CD4-positive, alpha-beta T cell treated with Interleukin-17A for 4 hours (primary cell): ENCODE measurements around the gene S1PR2.
"Not testable (repeated sequence)": the region's sequence is repeated elsewhere in the genome, so short reads cannot be mapped to it uniquely, and the experiment has no call there.

Experiments
- DNase-seq: peaks from one replicate; pipeline ENCODE4 v3.0.0-alpha.2; 2020; ENCODE audit warnings: mixed read lengths

S1PR2 gene

DNA sequence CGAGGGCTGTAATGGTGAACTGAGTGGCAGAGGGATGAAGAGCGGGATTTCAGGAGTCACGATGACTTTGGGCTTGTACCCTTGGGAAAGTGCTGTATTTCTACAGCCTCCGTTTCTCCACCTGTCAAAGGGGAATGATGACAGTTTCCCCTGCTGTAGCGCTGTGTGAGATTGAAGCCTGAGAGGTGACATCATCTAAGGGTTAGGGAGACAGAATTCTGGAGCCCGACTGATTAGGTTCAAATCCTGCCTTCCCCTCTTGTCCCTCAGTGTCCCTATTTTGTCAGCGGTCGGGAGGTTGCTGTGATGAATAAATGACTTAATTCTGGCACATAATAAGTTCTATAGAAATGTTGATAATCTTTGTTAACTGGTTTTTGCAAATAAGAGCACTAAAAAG is 21.6 kb upstream of the S1PR2 start:
- DNase-seq, result no peak

DNA sequence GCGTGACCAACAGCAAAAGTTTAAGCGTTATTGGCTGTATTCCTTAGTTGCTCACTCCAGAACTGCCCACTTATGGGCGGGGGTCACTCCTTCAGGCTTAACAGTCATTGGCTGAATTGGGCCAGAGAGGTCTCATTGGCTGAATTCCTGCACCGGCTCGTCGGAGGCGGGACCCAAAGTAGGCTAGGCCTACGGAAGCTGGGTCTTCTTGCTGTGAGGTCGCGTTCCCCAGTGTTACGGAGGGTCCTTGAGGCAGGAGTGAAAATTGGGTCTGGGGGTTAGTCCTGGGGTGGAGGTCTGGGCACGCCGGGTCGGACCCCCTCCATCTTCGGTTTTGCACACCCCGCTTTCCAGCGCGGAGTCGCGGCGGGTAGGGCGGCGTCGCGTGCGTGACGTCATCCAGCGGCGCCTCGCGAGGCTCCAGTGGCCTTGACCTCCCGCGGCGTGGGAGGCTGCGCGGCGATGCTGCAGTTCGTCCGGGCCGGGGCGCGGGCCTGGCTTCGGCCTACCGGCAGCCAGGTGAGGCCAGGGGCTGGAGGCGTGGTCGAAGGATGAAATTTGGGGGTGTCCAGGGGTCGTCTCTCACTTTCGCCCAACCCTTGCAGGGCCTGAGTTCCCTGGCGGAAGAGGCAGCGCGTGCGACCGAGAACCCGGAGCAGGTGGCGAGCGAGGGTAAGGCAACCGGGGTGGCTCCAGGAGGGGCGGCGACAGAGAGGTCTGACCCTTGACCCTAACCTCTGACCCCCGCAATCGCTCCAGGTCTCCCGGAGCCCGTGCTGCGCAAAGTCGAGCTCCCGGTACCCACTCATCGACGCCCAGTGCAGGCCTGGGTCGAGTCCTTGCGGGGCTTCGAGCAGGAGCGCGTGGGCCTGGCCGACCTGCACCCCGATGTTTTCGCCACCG is 20.9 kb upstream of the S1PR2 start, which contains the start of gene MRPL4:
Gene MRPL4, plus strand, starts transcription at position 423 of the 903 bp plus-strand sequence. Its CDS starts 40 bp downstream, at position 463.
- peak; percentile 98 for DNase-seq

DNA sequence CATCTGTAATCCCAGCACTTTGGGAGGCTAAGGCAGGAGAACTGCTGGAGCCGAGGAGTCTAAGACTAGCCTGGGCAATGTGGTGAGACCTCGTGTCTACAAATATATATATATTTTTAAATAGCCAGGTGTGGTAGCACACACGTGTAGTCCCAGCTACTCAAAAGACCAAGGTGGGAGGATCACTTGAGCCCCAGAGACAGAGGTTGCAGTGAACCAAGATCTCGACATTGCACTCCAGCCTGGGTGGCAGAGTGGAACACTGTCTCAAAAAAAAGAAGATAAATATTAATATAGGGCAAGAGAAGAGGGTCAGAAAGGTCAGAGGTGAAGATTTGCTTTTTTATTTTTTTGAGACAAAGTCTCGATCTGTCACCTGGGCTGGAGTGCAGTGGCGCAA is 15.4 kb upstream of the S1PR2 start:
- no peak for DNase-seq

DNA sequence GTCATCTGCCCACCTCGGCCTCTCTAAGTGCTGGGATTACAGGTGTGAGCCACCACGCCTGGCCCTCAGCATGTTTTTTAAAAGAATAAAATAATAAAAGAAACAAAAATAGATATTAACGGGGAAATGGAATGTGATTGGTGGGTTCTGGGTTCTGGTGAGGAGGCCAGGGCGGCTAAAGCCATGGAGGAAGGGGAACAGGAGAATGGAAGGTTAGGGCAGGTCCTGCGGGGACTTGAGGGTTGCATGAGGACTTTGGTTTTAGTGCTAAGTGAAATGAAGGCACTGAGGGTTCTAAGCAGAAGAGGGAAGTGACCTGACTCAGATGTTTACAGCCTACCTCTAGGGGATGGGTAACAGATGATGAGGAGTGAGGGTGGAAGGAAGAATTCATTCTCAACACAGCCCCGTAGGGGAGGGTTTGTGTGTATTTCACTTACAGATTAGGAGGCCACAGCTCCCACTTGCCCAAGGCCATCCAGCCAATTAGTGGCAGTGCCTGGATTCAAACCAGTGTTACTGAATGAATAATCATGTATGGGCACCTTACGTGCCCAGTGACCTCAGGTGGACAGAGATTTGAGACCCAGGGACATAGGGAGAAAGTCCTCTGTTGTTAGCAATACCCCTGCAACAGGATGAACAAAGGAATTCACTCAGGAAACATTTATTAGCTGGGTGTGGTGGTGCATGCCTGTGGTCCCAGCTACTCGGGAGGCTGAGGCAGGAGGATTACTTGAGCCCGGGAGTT is 14.2 kb upstream of the S1PR2 start:
- DNase-seq, result no peak

DNA sequence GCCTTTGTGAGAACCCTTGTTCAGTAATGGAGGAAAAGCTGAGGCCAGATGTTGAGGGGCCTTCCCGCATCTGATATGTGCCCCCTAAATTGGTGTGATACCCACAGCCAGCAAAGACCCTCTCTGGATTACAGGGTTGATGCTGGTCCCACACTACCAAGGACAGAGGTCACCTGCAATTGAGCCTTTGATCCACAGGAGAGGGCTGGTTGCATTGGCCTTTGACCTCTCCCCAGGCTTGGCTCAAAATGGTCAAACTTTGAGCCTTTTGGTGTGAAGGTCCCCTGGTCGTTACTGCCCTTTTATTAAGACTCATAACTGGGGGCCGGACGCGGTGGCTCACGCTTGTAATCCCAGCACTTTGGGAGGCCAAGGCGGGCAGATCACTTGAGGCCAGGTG is 12.5 kb upstream of the S1PR2 start:
- no peak for DNase-seq

DNA sequence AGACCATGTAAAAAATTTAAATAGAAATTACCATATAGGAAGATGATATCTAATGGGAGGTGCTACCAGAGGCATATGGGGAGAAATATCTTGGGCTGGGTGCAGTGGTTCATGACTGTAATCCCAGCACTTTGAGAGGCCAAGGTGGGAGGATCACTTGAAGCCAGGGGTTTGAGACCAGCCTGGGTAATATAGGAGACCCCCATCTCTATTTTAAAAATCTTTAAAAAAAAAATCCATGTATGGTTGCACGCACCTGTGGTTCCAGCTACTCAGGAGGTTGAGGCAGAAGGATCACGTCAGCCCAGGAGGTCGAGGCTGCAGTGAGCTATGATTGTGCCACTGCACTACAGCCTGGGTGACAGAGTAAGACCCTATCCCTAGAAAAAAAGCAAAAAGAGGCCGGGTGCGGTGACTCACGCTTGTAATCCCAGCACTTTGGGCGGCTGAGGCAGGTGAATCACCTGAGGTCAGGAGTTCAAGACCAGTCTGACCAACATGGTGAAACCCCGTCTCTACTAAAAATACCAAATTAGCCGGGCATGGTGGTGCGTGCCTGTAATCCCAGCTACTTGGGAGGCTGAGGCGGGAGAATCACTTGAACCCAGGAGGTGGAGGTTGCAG is 10.8 kb upstream of the S1PR2 start:
- not testable (repeated sequence) for DNase-seq

DNA sequence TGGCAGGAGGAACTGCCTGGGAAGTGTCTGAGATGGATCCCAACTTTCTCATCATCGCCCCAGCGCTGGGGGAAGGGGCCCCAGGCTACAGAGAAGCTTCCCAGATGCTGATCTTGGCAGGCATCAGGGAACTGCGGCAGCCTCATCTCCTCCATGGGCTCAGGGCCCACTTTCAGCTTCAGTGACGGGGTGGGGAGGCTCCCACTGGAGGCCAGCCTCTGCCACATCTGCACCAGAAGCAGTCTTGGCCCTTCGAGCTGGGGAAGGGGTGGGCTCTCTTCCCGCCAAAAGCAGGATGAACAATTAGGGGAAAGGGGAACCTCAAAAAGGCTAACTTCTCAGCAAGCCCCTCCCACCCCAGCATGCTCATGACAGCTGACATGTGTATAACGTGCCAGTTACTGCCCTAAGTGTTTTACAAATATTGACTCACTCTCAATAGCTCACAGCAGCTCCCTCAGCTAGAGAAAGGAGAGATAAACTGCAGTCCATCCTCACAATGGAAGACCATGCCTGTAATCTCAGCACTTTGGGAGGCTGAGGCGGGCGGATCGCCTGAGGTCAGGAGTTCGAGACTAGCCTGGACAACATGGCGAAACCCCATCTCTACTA is 7.1 kb upstream of the S1PR2 start:
- DNase-seq, result no peak

DNA sequence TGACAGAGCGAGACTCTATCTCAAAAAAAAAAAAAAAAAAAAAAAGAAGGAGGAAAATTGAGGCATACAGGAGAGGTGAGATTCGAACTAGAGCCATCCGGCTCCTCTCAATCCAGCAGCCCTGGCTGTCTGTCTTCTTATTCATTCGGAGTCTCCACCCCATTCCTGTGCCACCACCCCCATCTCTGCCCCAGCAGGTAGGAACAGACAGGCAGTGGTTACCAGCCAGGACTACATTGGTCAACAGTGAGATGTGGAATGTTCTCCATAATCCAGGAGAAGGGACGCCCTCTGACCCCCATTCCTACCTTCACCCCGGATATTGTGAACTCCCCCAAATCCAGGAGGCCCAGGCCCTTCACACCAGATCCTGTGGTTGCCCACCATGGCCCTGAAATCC is 6.6 kb upstream of the S1PR2 start:
- no peak for DNase-seq

DNA sequence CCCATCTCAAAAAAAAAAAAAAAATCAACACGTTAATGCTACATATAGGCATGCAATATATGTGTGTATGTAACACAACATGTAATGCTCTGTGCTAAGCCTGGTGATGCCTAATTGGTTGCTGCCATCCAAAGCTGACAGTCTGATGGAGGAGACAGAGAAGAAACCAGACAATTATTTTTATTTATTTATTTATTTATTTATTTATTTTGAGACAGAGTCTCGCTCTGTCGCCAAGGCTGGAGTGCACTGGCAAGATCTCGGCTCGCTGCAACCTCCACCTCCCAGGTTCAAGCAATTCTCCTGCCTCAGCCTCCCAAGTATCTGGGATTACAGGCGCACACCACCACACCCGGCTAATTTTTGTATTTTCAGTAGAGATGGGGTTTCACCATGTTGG is 4.3 kb upstream of the S1PR2 start:
- DNase-seq, result not testable (repeated sequence)

DNA sequence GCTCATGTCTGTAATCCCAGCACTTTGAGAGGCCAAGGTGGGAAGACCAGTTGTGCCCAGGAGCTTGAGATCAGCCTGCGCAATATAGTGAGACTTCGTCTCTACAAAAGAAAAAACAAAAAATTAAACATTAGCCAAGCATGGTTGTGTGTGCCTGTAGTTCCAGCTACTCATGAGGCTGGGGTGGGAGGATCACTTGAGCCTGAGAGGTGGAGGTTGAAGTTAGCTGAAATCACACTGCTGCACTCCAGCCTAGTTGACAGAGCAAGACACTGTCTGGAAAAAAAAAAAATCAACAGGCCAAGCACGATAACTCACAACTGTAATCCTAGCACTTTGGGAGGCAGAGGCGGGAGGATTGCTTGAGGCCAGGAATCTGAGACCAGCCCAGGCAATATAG is 3.9 kb upstream of the S1PR2 start:
- no peak for DNase-seq

DNA sequence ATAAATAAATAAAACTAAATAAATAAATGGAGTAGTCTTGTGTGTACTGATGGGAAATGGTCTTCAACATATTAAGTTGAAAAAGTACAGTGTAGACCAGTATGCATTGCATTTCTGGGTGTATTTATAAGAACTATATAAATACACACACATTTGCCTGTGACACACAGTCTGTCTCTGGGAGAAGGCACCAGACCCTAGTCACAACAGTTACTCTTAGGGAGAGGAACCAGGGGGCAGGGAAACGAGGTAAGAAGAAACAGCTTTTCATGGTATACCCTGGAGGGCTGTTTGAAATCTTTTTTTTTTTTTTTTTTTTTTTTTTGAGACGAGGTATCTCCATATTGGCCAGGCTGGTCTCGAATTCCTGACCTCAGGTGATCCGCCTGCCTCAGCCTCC is 2.8 kb upstream of the S1PR2 start:
- no peak for DNase-seq

DNA sequence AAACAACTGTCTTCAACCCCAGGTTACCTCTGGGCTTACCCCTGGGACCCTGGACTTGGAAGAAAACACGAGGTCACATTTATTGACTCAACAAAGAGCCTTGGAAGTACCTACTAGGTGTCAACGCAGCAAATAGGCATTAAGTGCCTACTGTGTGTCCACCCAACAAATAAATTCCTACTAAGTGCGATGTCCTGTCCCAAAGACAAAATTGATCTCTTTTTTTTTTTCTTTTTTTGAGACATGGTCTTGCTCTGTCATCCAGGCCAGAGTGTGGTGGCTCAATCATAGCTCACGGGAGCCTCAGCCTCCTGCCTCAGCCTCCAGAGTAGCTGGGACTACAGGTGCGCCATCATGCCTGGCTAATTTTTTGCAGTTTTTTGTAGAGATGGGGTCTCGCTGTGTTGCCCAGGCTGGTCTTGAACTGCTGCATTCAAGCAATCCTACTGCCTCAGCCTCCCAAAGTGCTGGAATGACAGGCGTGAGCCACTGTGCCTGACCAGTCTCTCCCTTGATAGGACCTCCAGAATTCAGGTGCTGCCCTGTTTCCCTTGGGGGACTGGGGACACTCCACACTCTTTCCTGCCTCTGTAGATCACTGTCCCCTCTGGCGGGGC is 589 bp upstream of the S1PR2 start:
- no peak for DNase-seq

DNA sequence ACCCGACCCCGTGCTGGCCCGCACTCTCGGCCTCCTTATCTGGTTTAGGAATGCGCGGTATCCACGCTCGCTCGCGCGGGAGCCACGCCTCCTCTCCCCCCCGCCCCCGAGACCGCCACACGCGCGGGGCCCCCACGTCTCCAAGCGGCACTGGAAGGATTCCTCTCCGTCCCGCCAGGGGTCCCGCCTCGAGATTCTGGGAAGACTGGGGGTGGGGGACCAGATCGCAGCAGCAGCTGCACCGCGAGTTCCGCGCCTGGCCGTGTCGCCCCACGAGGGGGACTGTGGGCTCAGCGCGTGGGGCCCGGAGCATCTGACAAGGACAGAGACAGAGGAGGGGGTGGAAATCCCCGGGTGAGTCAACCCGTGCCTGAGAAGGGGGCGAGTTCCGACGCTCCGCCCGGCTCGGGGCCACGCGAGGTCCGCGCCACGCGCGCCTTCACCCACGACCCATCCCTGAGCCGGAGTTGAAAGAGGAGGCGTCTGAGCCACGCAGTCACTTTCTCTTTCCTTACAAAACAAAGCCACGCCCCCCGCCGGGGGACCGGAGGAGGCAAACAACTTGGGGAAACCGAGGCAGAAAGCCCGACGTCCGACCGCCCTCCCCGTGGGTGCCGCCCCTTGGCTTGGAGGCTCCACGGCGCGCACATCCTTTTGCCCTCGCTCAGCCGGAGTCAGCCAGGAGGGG is 814 bp downstream of the S1PR2 start:
- DNase-seq, result peak; percentile 76

DNA sequence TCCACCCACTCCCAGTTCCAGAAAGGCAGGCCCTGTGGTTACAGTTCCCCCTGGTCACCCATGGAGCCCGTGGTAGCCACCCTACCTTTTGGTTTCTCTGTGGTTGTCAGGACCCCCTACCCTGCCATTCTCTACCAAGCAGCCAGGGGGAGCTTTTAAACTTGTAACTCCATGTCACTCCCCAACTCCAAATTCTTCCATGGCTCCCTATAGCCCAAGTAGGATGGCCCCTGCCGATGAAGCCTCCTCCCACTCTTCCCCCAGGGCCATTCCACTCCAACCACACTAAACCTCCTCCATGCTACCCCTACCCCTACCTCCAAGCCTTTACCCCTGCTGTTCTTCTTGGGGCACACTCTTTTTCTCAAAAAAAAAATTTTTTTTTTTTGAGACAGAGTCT is 2.2 kb downstream of the S1PR2 start:
- peak; percentile 62 for DNase-seq

DNA sequence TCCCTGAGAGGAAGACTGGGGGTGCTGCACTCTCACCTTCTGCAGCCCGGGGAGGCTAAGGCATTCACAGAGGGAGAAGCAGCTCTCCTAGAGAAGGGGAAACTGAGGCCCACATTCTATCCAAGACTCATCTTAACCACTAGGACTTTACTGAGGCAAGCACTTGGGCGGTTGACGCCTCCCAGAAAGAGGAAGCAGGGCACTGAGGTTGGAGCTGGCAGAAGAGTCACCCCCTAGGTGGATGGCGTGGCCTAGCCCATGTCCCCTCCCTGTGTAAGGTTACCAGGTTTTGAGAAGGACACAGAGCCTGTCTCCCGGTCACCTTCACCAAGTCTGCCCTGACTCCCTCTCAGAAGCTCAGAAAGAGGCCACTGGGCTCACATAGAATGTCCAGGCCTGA is 2.7 kb downstream of the S1PR2 start:
- no peak for DNase-seq

DNA sequence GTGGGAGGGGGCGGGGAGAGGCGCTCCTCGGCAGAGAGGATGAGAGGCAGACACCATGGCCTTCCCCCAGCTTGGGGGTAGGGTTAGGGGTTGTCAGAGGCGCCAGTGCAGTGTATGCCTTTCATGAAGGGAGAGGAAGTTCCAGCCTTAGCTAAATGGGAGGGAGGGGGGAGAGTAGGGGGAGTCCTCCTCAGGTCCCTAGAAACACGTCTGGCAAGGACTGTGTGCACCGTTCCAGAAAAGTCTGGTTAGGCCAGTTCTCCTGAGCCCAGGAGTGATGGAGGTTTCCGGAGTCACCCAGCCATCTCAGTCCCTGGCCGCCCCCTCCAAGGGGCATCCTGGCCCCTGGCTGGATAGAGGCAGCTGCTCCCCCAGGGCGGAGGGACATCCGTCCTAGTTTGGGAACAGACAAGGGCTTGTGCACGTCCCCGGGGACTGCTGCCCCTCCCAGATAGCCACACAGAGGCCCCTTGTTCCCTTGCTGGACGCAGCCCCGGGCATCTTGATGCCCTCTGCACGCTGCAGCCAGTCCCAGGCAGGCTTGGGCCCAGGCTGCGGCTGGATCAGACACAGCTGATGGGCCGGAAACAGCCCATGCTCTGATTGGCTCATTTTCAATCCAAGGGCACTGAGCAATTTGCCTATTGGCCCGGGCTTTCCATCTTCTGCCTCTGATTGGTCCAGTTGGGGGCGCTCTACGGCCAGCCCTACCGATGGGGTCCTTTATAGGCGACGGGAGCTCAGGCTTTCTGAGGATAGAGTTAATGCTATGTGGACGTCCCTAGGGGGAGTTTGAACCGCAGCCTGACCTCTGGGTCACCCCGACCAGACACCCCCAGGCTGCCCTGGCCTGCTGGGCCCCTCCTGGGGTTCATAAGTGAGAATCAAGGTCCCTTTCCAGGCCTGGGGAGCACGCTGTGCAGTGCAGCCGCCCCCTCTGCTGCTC is 3.8 kb downstream of the S1PR2 start:
- no peak for DNase-seq

DNA sequence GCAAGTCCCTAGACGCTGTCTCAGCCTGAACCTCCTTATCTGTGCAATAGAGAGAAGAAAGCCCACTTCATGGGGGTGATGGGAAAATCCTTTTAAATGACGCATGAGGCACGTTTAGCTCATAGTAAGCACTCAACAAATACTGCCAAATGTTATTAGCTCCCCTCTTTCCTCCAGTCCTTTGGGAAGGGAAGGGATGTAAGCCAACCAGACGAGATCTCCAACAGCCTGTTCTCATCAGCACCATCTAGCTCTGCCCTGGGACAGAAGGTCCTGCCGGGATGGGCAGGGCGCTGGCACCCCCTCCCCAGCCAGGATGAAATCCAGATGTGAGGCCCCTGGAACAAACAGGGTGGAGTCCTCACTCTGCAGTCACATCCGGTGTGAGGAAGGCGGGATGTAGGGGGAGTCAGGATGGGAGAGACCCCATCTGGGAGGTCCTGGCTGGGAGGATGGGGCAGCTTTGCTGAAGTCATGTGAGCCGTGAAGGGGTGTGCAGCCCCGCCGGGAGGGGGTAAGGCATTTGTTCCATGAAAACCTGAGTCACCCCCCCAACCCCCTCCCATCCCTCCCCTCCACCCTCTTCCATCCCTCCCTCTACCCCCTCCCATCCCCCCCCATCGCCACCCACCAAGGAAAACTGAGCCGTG is 4.6 kb downstream of the S1PR2 start:
- no peak for DNase-seq

DNA sequence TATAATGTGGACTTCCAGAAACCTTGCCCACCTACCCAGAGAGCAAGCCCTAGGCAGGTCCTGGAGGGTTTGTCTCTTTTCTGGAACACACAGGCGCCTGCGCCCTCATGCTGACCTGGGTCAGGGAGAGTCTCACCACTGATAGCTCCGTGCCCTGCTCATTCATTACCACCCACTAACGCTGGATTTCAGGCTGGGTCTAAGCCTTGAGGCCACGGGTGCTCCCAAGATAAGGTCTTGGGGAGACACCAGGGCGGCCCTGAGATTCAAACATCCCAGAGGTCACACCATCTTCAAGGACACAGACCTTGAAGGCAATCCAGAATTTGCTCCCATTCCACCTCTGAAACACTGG is 5.1 kb downstream of the S1PR2 start:
- no peak for DNase-seq

DNA sequence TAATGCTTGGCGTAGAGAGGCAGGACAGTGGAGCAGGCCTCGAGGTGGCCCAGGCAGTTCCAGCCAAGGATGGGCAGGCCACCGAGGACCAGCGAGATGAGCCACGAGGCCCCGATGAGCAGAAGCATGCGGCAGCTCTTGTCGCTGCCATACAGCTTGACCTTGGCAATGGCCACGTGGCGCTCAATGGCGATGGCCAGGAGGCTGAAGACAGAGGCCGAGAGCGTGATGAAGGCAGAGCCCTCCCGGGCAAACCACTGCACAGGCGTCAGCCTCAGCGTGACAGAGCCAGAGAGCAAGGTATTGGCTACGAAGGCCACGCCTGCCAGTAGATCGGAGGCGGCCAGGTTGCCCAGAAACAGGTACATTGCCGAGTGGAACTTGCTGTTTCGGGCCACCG is 6.8 kb downstream of the S1PR2 start:
- DNase-seq, result no peak

DNA sequence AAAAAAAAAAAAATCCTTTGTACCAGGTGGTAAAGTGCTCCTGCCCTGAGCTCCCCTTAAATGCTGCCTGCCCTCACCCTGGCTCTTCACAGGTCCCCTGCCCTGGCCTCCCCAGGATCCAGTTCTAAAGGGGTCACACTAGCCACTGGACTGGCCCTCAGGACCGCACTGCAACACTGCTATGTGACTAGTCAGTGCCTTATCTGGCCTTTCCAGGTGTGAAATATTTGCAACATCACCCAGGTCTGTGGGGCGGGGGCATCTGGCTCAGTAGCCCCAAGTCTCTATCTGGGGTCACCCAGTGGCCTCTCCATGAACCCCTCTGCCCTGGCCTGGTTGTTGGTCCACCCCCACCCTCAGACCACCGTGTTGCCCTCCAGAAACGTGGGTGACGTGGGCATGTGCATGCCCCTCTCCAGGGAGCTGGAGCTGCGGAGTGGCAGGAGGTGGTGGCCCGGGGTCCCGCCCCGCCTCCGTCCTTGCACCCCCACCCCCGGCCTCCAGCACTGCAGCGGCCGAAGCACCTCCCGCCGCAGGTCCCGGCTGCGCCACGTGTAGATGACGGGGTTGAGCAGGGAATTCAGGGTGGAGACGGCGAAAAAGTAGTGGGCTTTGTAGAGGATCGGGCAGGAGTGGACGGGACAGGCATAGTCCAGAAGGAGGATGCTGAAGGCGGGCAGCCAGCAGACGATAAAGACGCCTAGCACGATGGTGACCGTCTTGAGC is 7.5 kb downstream of the S1PR2 start:
- DNase-seq, result no peak
